NK-92 (cell line): ENCODE data around the gene SRA1.

ENCODE experiments used
- DNase-seq: peaks from one replicate; lab custom pipeline; 2025; ENCODE audit not compliant: unreplicated experiment; lab: John Stamatoyannopoulos, UW

The SRA1 gene

GRCh38 chr5:140551872-140552271 is 5.4 kb downstream of the SRA1 start:
- DNase-seq: no peak

GRCh38 chr5:140550147-140551079 is 6.9 kb downstream of the SRA1 start:
- DNase-seq: no peak

- no peak for DNase-seq
Measured at GRCh38 chr5:140549237-140550144, 7.8 kb downstream of the SRA1 start.

- no peak for DNase-seq
Measured at GRCh38 chr5:140548791-140549190, 8.5 kb downstream of the SRA1 start.

- DNase-seq: no peak
Measured at GRCh38 chr5:140548300-140548688, 9.0 kb downstream of the SRA1 start.

- DNase-seq: no peak
Measured at GRCh38 chr5:140547508-140548299, 9.6 kb downstream of the SRA1 start, which contains the start of gene EIF4EBP3. TSS of gene EIF4EBP3 (plus strand) at chr5:140547662. CDS start at chr5:140547738, 76 bp downstream.

- DNase-seq: no peak
Measured at GRCh38 chr5:140546851-140547507, 10.3 kb downstream of the SRA1 start.

GRCh38 chr5:140545606-140546005 is 11.7 kb downstream of the SRA1 start:
- DNase-seq: no peak

GRCh38 chr5:140544986-140545385 is 12.3 kb downstream of the SRA1 start:
- DNase-seq: no peak

GRCh38 chr5:140542972-140543371 is 14.3 kb downstream of the SRA1 start:
- no peak for DNase-seq

GRCh38 chr5:140540227-140540626 is 17.0 kb downstream of the SRA1 start:
- no peak for DNase-seq

- no peak for DNase-seq
Measured at GRCh38 chr5:140524003-140524402, 33.3 kb downstream of the SRA1 start.

GRCh38 chr5:140513124-140513523 is 44.1 kb downstream of the SRA1 start:
- no peak for DNase-seq

- DNase-seq: no peak
Measured at GRCh38 chr5:140509898-140510297, 47.4 kb downstream of the SRA1 start.

GRCh38 chr5:140502834-140503233 is 54.4 kb downstream of the SRA1 start:
- DNase-seq: no peak
